H9 (cell line): Measurements from ENCODE around the gene VSTM2A. TPM values are rescaled to one million over a fixed set of nuclear protein-coding genes. Genes with fewer than 3 reads are reported as not detected.

Experiments used
- DNase-seq: peaks from one replicate; pipeline ENCODE4 v3.0.0-alpha.2; 2017
- H2AFZ ChIP-seq: one replicate; pipeline ENCODE4 v1.6.1; 2013; ENCODE audit warnings: mild to moderate bottlenecking, low read length, control low read depth, moderate library complexity
- H2AK5ac ChIP-seq: 2 replicates; pipeline ENCODE4 v1.6.1; 2013; ENCODE audit warnings: low read length, control low read depth, mixed read lengths; ENCODE audit not compliant: insufficient read length
- H2BK120ac ChIP-seq: one replicate; pipeline ENCODE4 v1.6.1; 2013; ENCODE audit warnings: low read depth, mild to moderate bottlenecking, low read length, control low read depth, inconsistent platforms; ENCODE audit not compliant: poor library complexity, severe bottlenecking
- H2BK12ac ChIP-seq: 2 replicates; pipeline ENCODE4 v1.6.1; 2013; ENCODE audit warnings: low read length, control low read depth, mixed read lengths, low read depth; ENCODE audit not compliant: insufficient read length
- H2BK15ac ChIP-seq: 2 replicates; pipeline ENCODE4 v1.6.1; 2013; ENCODE audit warnings: low read depth, low read length, control low read depth
- H2BK20ac ChIP-seq: one replicate; pipeline ENCODE4 v1.6.1; 2013; ENCODE audit warnings: low read depth, mild to moderate bottlenecking, low read length, control low read depth, inconsistent platforms; ENCODE audit not compliant: poor library complexity, severe bottlenecking
- H2BK5ac ChIP-seq: 2 replicates; pipeline ENCODE4 v1.6.1; 2013; ENCODE audit warnings: low read length, control low read depth, mixed read lengths; ENCODE audit not compliant: insufficient read length
- H3K14ac ChIP-seq: 2 replicates; pipeline ENCODE4 v1.6.1; 2013; ENCODE audit warnings: low read length, control low read depth; ENCODE audit not compliant: insufficient read depth
- H3K18ac ChIP-seq: 2 replicates; pipeline ENCODE4 v1.6.1; 2013; ENCODE audit warnings: low read depth, mild to moderate bottlenecking, mixed read lengths, low read length, control low read depth; ENCODE audit not compliant: insufficient read length
- H3K23ac ChIP-seq: 2 replicates; pipeline ENCODE4 v1.6.1; 2013; ENCODE audit warnings: low read length, control low read depth, mixed read lengths, low read depth; ENCODE audit not compliant: insufficient read length
- H3K23me2 ChIP-seq: 2 replicates; pipeline ENCODE4 v1.6.1; 2013; ENCODE audit warnings: low read depth, mild to moderate bottlenecking, mixed read lengths, low read length, control low read depth; ENCODE audit not compliant: insufficient read length, poor library complexity, severe bottlenecking
- H3K27ac ChIP-seq: 2 replicates; pipeline ENCODE4 v1.5.1; 2013; ENCODE audit warnings: low read length, control low read depth, mixed read lengths, low read depth; ENCODE audit not compliant: insufficient read length
- H3K27me3 ChIP-seq: 2 replicates; pipeline ENCODE4 v1.6.1; 2013; ENCODE audit warnings: low read length, control low read depth, inconsistent platforms; ENCODE audit not compliant: insufficient read depth
- H3K4ac ChIP-seq: 2 replicates; pipeline ENCODE4 v1.6.1; 2013; ENCODE audit warnings: low read depth, mild to moderate bottlenecking, control low read depth, inconsistent platforms, low read length, moderate library complexity
- H3K4me1 ChIP-seq: 2 replicates; pipeline ENCODE4 v1.6.1; 2013; ENCODE audit warnings: low read length, control low read depth, inconsistent platforms; ENCODE audit not compliant: insufficient read depth
- H3K4me2 ChIP-seq: 2 replicates; pipeline ENCODE4 v1.6.1; 2013; ENCODE audit warnings: low read length, control low read depth, mixed read lengths; ENCODE audit not compliant: insufficient read length, insufficient read depth
- H3K56ac ChIP-seq: 2 replicates; pipeline ENCODE4 v1.6.1; 2013; ENCODE audit warnings: low read depth, mild to moderate bottlenecking, mixed read lengths, low read length, control low read depth; ENCODE audit not compliant: insufficient read length
- H3K79me1 ChIP-seq: 2 replicates; pipeline ENCODE4 v1.6.1; 2013; ENCODE audit warnings: low read depth, mild to moderate bottlenecking, moderate library complexity, low read length, control low read depth, inconsistent platforms; ENCODE audit not compliant: insufficient read depth, poor library complexity, severe bottlenecking
- H3K79me2 ChIP-seq: 2 replicates; pipeline ENCODE4 v1.6.1; 2013; ENCODE audit warnings: low read length, control low read depth, inconsistent platforms; ENCODE audit not compliant: insufficient read depth
- H3K9ac ChIP-seq: 2 replicates; pipeline ENCODE4 v1.6.1; 2013; ENCODE audit warnings: low read length, control low read depth, mixed read lengths; ENCODE audit not compliant: insufficient read length; ENCODE audit errors: extremely low read depth
- H3K9me3 ChIP-seq: one replicate; pipeline ENCODE4 v1.6.1; 2013; ENCODE audit warnings: low read depth, low read length, inconsistent platforms; ENCODE audit not compliant: control insufficient read depth
- H3T11ph ChIP-seq: one replicate; pipeline ENCODE4 v1.6.1; 2013; ENCODE audit warnings: mild to moderate bottlenecking, low read length, control low read depth, inconsistent platforms
- H4K20me1 ChIP-seq: one replicate; pipeline ENCODE4 v1.6.1; 2013; ENCODE audit not compliant: control insufficient read depth, insufficient read length, insufficient read depth
- H4K5ac ChIP-seq: 2 replicates; pipeline ENCODE4 v1.6.1; 2013; ENCODE audit warnings: low read depth, mild to moderate bottlenecking, mixed read lengths, low read length, control low read depth; ENCODE audit not compliant: insufficient read length
- H4K8ac ChIP-seq: replicated peaks from 2 replicates; pipeline ENCODE4 v1.6.1; 2013; ENCODE audit warnings: low read length, control low read depth, mixed read lengths, low read depth; ENCODE audit not compliant: insufficient read length
- H4K91ac ChIP-seq: 2 replicates; pipeline ENCODE4 v1.6.1; 2013; ENCODE audit warnings: low read depth, mild to moderate bottlenecking, moderate library complexity, mixed read lengths, low read length, control low read depth; ENCODE audit not compliant: insufficient read length
- H3K27ac Mint-ChIP-seq, 3 experiments: 2 replicates in 2 of 3; 3 replicates in 1 of 3; pipeline ENCODE4 v1.8.0; 2020 to 2021; ENCODE audit warnings: mixed read lengths in 3 of 3, mild to moderate bottlenecking in 1 of 3, moderate library complexity in 1 of 3
- H3K27me3 Mint-ChIP-seq: 2 replicates; pipeline ENCODE4 v1.8.0; 2021; ENCODE audit warnings: low read depth, mild to moderate bottlenecking, moderate library complexity, mixed read lengths
- H3K36me3 Mint-ChIP-seq, 3 experiments: 2 replicates in 2 of 3; 3 replicates in 1 of 3; pipeline ENCODE4 v1.8.0; 2020 to 2021; ENCODE audit warnings: low read depth in 3 of 3, mixed read lengths in 3 of 3; ENCODE audit not compliant: insufficient read depth in 1 of 3
- H3K4me1 Mint-ChIP-seq, 2 experiments: 2 replicates each; pipeline ENCODE4 v1.8.0; 2020; ENCODE audit warnings: mixed read lengths in 2 of 2
- H3K4me3 Mint-ChIP-seq, 2 experiments: 2 replicates in 1 of 2; 3 replicates in 1 of 2; pipeline ENCODE4 v1.8.0; 2020 to 2021; ENCODE audit warnings: mild to moderate bottlenecking in 2 of 2, mixed read lengths in 2 of 2, moderate library complexity in 1 of 2
- H3K9me3 Mint-ChIP-seq, 2 experiments: 2 replicates in 1 of 2; 3 replicates in 1 of 2; pipeline ENCODE4 v1.8.0; 2020; ENCODE audit warnings: mild to moderate bottlenecking in 2 of 2, mixed read lengths in 2 of 2, moderate library complexity in 1 of 2
- WGBS: extraction: QIAGEN DNeasy Blood & Tissue Kit; methylation state at CpG from one replicate; pipeline ENCODE4 v1.1.7; 2013; ENCODE audit warnings: missing lambda C conversion rate, low lambda C conversion rate, mixed read lengths; ENCODE audit not compliant: insufficient read length; ENCODE audit errors: extremely low coverage; 5-methylcytosine and 5-hydroxymethylcytosine counted together
- total RNA-seq: library from RNA; stranded (reverse); gene quantifications from 2 replicates; pipeline ENCODE4 v1.2.1, GENCODE V29; 2021
- TF ChIP-seq, protein P1 (sequence below): fragments of 200-600 bp; sonication (generic); conservative IDR thresholded peaks from 3 replicates; pipeline ENCODE4 v1.8.0; 2021; ENCODE audit warnings: antibody characterized with exemption, mild to moderate bottlenecking

VSTM2A gene
- total RNA-seq, 1 experiment from 2014 or later: 0.11 TPM

DNA sequence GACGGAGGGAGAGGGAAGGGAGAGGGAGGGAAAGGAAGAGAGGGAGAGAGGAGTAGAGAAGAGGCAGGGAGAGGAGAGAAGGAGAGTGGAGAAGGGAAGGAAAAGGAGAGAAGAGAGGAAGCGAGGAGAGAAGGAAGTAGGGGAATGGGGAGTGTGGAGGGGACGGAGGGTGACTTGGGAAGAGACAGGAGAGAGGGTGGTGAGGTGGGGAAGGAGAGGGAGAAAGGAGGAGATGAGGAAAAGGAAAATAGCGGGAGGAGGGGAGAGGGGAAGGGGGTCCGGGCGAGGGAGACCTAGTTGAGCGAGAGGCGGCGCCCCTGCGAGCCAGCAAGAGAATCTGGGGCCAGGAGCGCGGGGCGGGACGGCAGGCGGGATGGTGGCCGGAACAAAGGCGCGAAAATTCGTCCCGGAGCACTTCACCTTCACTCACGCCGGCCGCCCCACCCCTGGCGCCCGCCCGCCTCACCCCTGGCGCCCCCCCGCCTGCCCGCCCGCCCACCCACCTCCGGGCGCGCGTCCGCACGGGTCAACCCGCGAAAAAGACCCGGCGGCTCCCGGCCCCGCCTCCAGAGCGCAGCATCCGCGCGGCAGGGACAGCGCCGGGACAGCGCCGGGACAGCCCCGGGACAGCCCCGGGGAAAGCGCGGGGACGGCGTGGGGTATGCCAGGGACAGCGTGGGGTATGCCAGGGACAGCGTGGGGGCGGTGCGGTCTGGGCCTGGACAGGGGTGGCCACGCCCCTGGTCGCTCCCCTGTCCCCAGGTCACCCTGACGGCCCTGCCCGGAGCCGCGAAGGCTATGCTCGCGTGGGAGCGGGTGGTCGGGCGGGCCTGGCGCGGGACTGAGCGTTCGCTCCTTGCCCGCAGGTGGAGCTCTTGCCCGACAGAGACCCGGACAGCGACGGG, 4.2 kb downstream of the VSTM2A start:
- H3K4ac ChIP-seq: no peak overlapping the region
- H3K4me1 ChIP-seq: no peaks in the 10 kb centered on the region
- H3K4me3 Mint-ChIP-seq: peak overlapping the region; percentile 66 to 90
- H2BK120ac ChIP-seq: no peak overlapping the region
- H3T11ph ChIP-seq: no peak overlapping the region
- WGBS: no CpG with 5 or more reads among the region's 80 CpGs
- H3K27ac ChIP-seq: no peak overlapping the region
- peak; percentile 85 for DNase-seq
- H3K9me3 ChIP-seq: no peaks in the 10 kb centered on the region
- no peak overlapping the region for H2AK5ac ChIP-seq
- no peaks in the 10 kb centered on the region for H4K20me1 ChIP-seq
- no peak overlapping the region for H2BK5ac ChIP-seq
- H3K9me3 Mint-ChIP-seq: peaks cover 2 to 3% of the 10 kb centered on the region in 2 experiments; a peak in 2 of 5 replicates
- no peak overlapping the region for H2AFZ ChIP-seq
- H3K14ac ChIP-seq: no peak overlapping the region
- TF ChIP-seq, protein P1, sequence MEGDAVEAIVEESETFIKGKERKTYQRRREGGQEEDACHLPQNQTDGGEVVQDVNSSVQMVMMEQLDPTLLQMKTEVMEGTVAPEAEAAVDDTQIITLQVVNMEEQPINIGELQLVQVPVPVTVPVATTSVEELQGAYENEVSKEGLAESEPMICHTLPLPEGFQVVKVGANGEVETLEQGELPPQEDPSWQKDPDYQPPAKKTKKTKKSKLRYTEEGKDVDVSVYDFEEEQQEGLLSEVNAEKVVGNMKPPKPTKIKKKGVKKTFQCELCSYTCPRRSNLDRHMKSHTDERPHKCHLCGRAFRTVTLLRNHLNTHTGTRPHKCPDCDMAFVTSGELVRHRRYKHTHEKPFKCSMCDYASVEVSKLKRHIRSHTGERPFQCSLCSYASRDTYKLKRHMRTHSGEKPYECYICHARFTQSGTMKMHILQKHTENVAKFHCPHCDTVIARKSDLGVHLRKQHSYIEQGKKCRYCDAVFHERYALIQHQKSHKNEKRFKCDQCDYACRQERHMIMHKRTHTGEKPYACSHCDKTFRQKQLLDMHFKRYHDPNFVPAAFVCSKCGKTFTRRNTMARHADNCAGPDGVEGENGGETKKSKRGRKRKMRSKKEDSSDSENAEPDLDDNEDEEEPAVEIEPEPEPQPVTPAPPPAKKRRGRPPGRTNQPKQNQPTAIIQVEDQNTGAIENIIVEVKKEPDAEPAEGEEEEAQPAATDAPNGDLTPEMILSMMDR: peak; percentile 76
- peaks cover 20% of the 10 kb centered on the region; the same call in 1 of the 2 replicates for H3K27me3 ChIP-seq
- H3K4me1 Mint-ChIP-seq: peaks cover 23 to 26% of the 10 kb centered on the region in 2 experiments
- no peak overlapping the region for H2BK15ac ChIP-seq
- H3K79me2 ChIP-seq: no peaks in the 10 kb centered on the region
- peak overlapping the region; percentile 88 for H3K4me2 ChIP-seq
- H2BK20ac ChIP-seq: no peak overlapping the region
- peaks cover 21% of the 10 kb centered on the region for H3K23me2 ChIP-seq
- H3K27me3 Mint-ChIP-seq: peaks cover 59% of the 10 kb centered on the region
- no peak overlapping the region for H3K18ac ChIP-seq
- H3K27ac Mint-ChIP-seq: no peak overlapping the region
- no peaks in the 10 kb centered on the region for H3K79me1 ChIP-seq
- no peak overlapping the region for H4K8ac ChIP-seq
- no peak overlapping the region for H4K5ac ChIP-seq
- H3K23ac ChIP-seq: no peak overlapping the region
- H2BK12ac ChIP-seq: no peak overlapping the region
- H3K36me3 Mint-ChIP-seq: peaks cover 0 to 2% (median 0%) of the 10 kb centered on the region in 3 experiments; a peak in 2 of 7 replicates
- no peak overlapping the region for H3K56ac ChIP-seq
- H4K91ac ChIP-seq: no peak overlapping the region
- H3K9ac ChIP-seq: no peak overlapping the region
